GM12878 (cell line): Measurements from ENCODE around the gene TMCC2.

Experiments
- CTCF ChIP-seq, 3 experiments: IDR thresholded peaks in 2 of 3; conservative IDR thresholded peaks in 1 of 3; 2 replicates each; pipeline ENCODE4 v1.5.1; 2011; ENCODE audit warnings: low read depth in 3 of 3, low read length in 3 of 3, mild to moderate bottlenecking in 3 of 3, control low read depth in 2 of 3, moderate library complexity in 2 of 3, inconsistent platforms in 1 of 3, mixed read lengths in 1 of 3; ENCODE audit not compliant: control insufficient read depth in 2 of 3, insufficient read depth in 1 of 3; ENCODE audit errors: extremely low read depth in 1 of 3
- EP300 ChIP-seq, 2 experiments: fragments of 150-350 bp in 1 of 2; IDR thresholded peaks; 2 replicates each; pipeline ENCODE4 v1.6.1; 2011 to 2012; ENCODE audit warnings: low read depth in 2 of 2, low read length in 2 of 2, borderline replicate concordance in 1 of 2, improper control_type of control experiment in 1 of 2, inconsistent platforms in 1 of 2; ENCODE audit not compliant: control insufficient read depth in 1 of 2
- MXI1 ChIP-seq: fragments of 150-350 bp; IDR thresholded peaks from 2 replicates; pipeline ENCODE4 v1.6.1; 2011; ENCODE audit warnings: low read depth, mild to moderate bottlenecking, inconsistent platforms, low read length, improper control_type of control experiment
- NFIC ChIP-seq: IDR thresholded peaks from 2 replicates; pipeline ENCODE4 v1.6.1; 2012; ENCODE audit warnings: low read depth, mild to moderate bottlenecking, inconsistent platforms, low read length, moderate library complexity
- NFYB ChIP-seq: IDR thresholded peaks from 2 replicates; pipeline ENCODE4 v1.6.1; 2011; ENCODE audit warnings: low read depth, mild to moderate bottlenecking, low read length, improper control_type of control experiment, moderate library complexity; ENCODE audit not compliant: insufficient read depth
- NR2C1 ChIP-seq: fragments of 450-650 bp; IDR thresholded peaks from 2 replicates; pipeline ENCODE4 v1.6.1; 2017; ENCODE audit warnings: antibody characterized with exemption, mild to moderate bottlenecking, moderate library complexity
- RAD21 ChIP-seq: IDR thresholded peaks from 2 replicates; pipeline ENCODE4 v1.6.1; 2011; ENCODE audit warnings: mild to moderate bottlenecking, low read depth, low read length, moderate library complexity; ENCODE audit not compliant: insufficient read depth
- SMAD1 ChIP-seq: fragments of 450-650 bp; IDR thresholded peaks from 2 replicates; pipeline ENCODE4 v1.6.1; 2018; ENCODE audit warnings: mild to moderate bottlenecking, low read depth; ENCODE audit not compliant: partially characterized antibody
- TAF1 ChIP-seq: IDR thresholded peaks from 2 replicates; pipeline ENCODE4 v1.6.1; 2011; ENCODE audit warnings: mild to moderate bottlenecking, low read depth, low read length, borderline replicate concordance

GRCh38 chr1:205258261-205258691 is 30.5 kb downstream of the TMCC2 start:
- TF ChIP-seq TAF1 (no peak), CTCF (IDR thresholded peaks at IDR 0.05 in 2 of 3, conservative IDR thresholded peaks at IDR 0.05 in 1 of 3; ENCODE audit: control insufficient read depth in 2 of 3, extremely low read depth in 1 of 3, insufficient read depth in 1 of 3, low read depth in 3 of 3, low read length in 3 of 3) (no peak), NFIC (no peak), SMAD1 (no peak), EP300 (IDR thresholded peaks at IDR 0.05; ENCODE audit: borderline replicate concordance in 1 of 2, control insufficient read depth in 1 of 2, low read depth in 2 of 2, low read length in 2 of 2) (no peak), MXI1 (no peak), RAD21 (no peak), NR2C1 (no peak), NFYB (no peak)
